Kidney (tissue), 14 donors: ENCODE measurements around the gene NFKBIE. TPM values are rescaled to one million over a fixed set of nuclear protein-coding genes. Genes with fewer than 3 reads are reported as not detected.

Experiments used
- DNase-seq, 5 donors: peaks; one replicate each; pipeline ENCODE4 v3.0.0-alpha.2; 2013 to 2020
- FAIRE-seq: peaks from 2 replicates; lab custom pipeline; 2012; peaks lifted over from hg19 to GRCh38; lab: Jason Lieb, UNC
- H3K27ac ChIP-seq, 2 donors: one replicate each; pipeline ENCODE4 v1.7.0; 2013; ENCODE audit warnings: low read depth in 2 of 2, low read length in 2 of 2, inconsistent platforms in 1 of 2
- H3K27me3 ChIP-seq: one replicate; pipeline ENCODE4 v1.7.1; 2013; ENCODE audit warnings: low read length, inconsistent platforms; ENCODE audit not compliant: control insufficient read depth, insufficient read depth
- H3K36me3 ChIP-seq, 3 donors: one replicate each; pipeline versions ENCODE4 v1.7.0 to v1.7.1; 2013; ENCODE audit warnings: low read length in 3 of 3, control low read depth in 1 of 3, inconsistent platforms in 1 of 3; ENCODE audit not compliant: insufficient read depth in 3 of 3, control insufficient read depth in 2 of 3
- H3K4me1 ChIP-seq, 3 donors: one replicate each; pipeline versions ENCODE4 v1.7.0 to v1.7.1; 2013; ENCODE audit warnings: low read length in 3 of 3, inconsistent platforms in 1 of 3, low read depth in 1 of 3; ENCODE audit not compliant: control insufficient read depth in 2 of 3, insufficient read depth in 2 of 3
- H3K4me3 ChIP-seq, 3 donors: one replicate each; pipeline versions ENCODE4 v1.7.0 to v1.8.1; 2013; ENCODE audit warnings: low read length in 3 of 3, control low read depth in 1 of 3, inconsistent platforms in 1 of 3
- H3K9ac ChIP-seq, 3 donors: one replicate each; pipeline versions ENCODE4 v1.7.0 to v1.7.1; 2013; ENCODE audit warnings: low read length in 3 of 3, control low read depth in 1 of 3, inconsistent platforms in 1 of 3
- H3K9me3 ChIP-seq, 3 donors: one replicate each; pipeline versions ENCODE4 v1.7.0 to v1.7.1; 2013; ENCODE audit warnings: low read length in 3 of 3, control low read depth in 1 of 3, inconsistent platforms in 1 of 3; ENCODE audit not compliant: control insufficient read depth in 2 of 3, insufficient read depth in 1 of 3
- intact Hi-C: fragments of 100-400 bp; cut with DNase I; formaldehyde crosslinking; loops from one replicate; pipeline ENCODE4 v1.11.1; 2022
- polyA plus RNA-seq: library from polyadenylated mRNA; stranded (reverse); fragments of 350-450 nt; fragmentation: Illumina TruSeq; extraction: RNeasy Lipid Tissue Mini Kit (QIAGEN cat#74804); gene quantifications from one replicate; pipeline ENCODE4 v1.2.3, GENCODE V29; 2014; ENCODE audit warnings: low read depth, low replicate concordance; ENCODE audit not compliant: insufficient read depth
- total RNA-seq: library from RNA; stranded (reverse); fragmentation: NEBNext Ultra II Directional; extraction: Animal tissue kit (Norgen Biotek cat#: 25700); gene quantifications from one replicate; pipeline ENCODE4 v1.2.1, GENCODE V29; 2021
- TF ChIP-seq, protein P1 (sequence below): IDR thresholded peaks from 3 replicates; pipeline ENCODE4 v1.5.1; 2012; ENCODE audit warnings: mild to moderate bottlenecking, moderate library complexity, borderline replicate concordance; ENCODE audit not compliant: insufficient read depth; ENCODE audit errors: extremely low read depth
- donor health status: control.
- donor health status: control.
- donor health status: control.
- donor health status: control.
- donor health status: control.
- donor health status: DM: yes; HTN: yes; CAD: no.
- donor health status: Normal renal cell carcinoma (clear cell type).

NFKBIE gene
- total and polyA plus RNA-seq, 2 donors from 2014 or later, result 12.6 to 19.0 TPM

DNA sequence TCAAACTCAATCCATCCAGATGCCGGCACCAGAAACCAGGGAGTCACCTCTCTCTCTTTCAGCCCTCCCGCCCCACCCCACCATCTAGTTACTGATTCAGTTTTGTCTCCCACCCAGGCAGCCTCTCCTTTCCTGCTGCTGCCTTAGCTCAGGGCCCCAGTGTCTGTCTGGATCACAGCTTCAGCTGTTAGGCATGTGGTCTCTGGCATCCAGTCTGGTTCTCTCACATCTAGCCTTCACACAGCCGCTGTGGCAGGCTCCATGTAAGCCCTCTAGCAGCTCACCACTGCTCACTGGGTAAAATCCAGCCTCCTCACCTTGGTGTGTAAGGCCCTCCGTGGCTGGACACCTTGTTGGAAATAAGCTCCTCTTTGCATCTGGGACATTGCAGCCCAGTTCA is 26.5 kb upstream of the NFKBIE start:
- TF ChIP-seq, protein P1, sequence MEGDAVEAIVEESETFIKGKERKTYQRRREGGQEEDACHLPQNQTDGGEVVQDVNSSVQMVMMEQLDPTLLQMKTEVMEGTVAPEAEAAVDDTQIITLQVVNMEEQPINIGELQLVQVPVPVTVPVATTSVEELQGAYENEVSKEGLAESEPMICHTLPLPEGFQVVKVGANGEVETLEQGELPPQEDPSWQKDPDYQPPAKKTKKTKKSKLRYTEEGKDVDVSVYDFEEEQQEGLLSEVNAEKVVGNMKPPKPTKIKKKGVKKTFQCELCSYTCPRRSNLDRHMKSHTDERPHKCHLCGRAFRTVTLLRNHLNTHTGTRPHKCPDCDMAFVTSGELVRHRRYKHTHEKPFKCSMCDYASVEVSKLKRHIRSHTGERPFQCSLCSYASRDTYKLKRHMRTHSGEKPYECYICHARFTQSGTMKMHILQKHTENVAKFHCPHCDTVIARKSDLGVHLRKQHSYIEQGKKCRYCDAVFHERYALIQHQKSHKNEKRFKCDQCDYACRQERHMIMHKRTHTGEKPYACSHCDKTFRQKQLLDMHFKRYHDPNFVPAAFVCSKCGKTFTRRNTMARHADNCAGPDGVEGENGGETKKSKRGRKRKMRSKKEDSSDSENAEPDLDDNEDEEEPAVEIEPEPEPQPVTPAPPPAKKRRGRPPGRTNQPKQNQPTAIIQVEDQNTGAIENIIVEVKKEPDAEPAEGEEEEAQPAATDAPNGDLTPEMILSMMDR, result no peak
- DNase-seq (no peak), FAIRE-seq (no peak)
- no peak overlapping the region for H3K27ac ChIP-seq
- no peak overlapping the region for H3K9ac ChIP-seq
- peaks cover 15% of the 10 kb centered on the region for H3K27me3 ChIP-seq
- H3K9me3 ChIP-seq, result no peaks in the 10 kb centered on the region
- intact Hi-C loops, result no loop called here
- no peaks in the 10 kb centered on the region for H3K36me3 ChIP-seq
- no peak overlapping the region for H3K4me3 ChIP-seq
- H3K4me1 ChIP-seq, result peaks cover 0 to under 1% (median 0%) of the 10 kb centered on the region in 3 donors

DNA sequence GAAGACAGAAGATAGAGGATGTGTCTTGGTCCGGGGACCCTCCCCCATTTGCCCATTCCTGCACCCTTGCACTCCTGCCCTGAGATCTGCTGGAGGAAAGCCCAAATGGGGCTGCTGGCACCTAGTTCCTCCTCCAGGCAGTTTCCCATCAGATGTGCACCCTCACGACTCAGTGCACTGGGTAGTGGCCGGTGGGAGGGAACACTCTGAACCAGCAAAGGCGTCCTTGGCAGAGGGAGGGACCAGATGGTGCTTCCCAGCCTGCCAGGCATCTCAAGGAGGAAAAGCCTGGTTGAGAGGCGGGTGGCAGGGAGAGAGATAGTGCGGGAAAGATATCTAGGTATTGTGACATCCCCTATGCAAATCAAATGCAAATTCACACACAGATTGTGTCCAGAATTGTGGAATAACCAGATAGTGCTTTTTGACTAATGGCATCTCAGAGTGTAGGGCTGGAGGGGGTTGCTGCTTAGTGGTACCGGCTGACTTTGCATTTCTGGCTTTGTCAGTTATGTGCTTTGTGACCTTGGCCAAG is 24.4 kb upstream of the NFKBIE start:
- no peaks in the 10 kb centered on the region for H3K36me3 ChIP-seq
- no peak for DNase-seq
- no peak overlapping the region for H3K4me3 ChIP-seq
- H3K9ac ChIP-seq, result no peak overlapping the region
- intact Hi-C loops, result no loop called here
- H3K9me3 ChIP-seq, result no peaks in the 10 kb centered on the region
- peaks cover 3% of the 10 kb centered on the region for H3K27me3 ChIP-seq
- no peaks in the 10 kb centered on the region for H3K4me1 ChIP-seq
- FAIRE-seq, result no peak
- no peak overlapping the region for H3K27ac ChIP-seq
- TF ChIP-seq, protein P1, result no peak

DNA sequence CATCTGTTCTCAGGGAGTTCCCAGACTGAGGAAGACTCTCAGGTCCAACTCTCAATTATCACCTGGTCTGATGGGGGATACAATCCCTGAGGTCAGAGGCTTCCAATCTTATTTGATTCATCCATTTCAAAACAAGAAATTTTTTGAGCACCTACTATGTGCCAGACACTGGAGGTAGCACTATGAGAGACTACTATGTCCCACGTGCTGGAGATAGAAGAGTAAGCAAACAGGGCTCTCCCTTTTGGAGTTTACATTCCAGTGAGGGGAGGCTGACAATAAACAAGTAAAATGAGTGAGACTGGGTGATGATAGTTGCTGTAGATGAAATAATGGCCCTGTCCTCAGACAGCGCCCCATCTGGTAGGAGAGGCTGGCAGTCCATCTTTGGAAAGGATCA is 21.4 kb upstream of the NFKBIE start:
- intact Hi-C loops, result no loop called here
- Histone ChIP-seq H3K27ac (no peak overlapping the region), H3K9me3 (no peaks in the 10 kb centered on the region), H3K27me3 (peaks cover 3% of the 10 kb centered on the region), H3K4me1 (no peaks in the 10 kb centered on the region), H3K9ac (no peak overlapping the region), H3K4me3 (no peak overlapping the region), H3K36me3 (no peaks in the 10 kb centered on the region)
- DNase-seq (no peak), FAIRE-seq (no peak)
- TF ChIP-seq, protein P1, result no peak

DNA sequence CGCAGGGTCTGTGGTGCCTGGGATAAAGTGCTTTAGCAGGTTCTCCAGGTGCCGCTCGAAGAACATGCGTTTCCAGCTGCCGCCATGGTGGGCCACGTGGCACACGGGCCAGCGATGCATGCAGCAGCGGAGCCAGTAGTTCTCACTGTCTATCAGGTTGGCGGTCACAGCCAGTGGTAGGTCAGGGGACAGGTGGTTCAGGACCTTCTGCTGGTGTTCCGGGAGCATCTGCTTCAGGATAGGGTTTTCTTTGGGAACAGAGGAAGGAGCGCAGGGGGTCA is 20.9 kb upstream of the NFKBIE start:
- intact Hi-C loops, result no loop called here
- TF ChIP-seq, protein P1, result no peak
- Histone ChIP-seq H3K27ac (no peak overlapping the region), H3K27me3 (peaks cover 3% of the 10 kb centered on the region), H3K4me3 (no peak overlapping the region), H3K4me1 (no peaks in the 10 kb centered on the region), H3K9me3 (no peaks in the 10 kb centered on the region), H3K36me3 (no peaks in the 10 kb centered on the region), H3K9ac (no peak overlapping the region)
- no peak for FAIRE-seq
- peak in 1 of 5 donors; percentile 49 for DNase-seq
